SU-DHL-6 (cell line): ENCODE measurements around the gene TBX3.

Experiments used
- CTCF ChIP-seq: fragments of 200-600 bp; sonication (generic); IDR thresholded peaks from one replicate; pipeline ENCODE4 v1.5.1; 2017; ENCODE audit warnings: antibody characterized with exemption, mild to moderate bottlenecking, low read length, moderate library complexity; ENCODE audit not compliant: insufficient read depth, poor library complexity, severe bottlenecking
- EZH2phosphoT487 ChIP-seq: fragments of 200-600 bp; sonication (generic), shearing (Covaris generic); conservative IDR thresholded peaks from 2 replicates; pipeline ENCODE4 v1.6.1; 2018; ENCODE audit warnings: mild to moderate bottlenecking, antibody characterized with exemption, low read length, moderate library complexity, mixed read lengths

GRCh38 chr12:114679452-114679875 is 4.5 kb downstream of the TBX3 start:
- TF ChIP-seq CTCF (no peak), EZH2phosphoT487 (no peak)
